ENCODE measurements around the gene DDB1.

GRCh38 chr11:61329871-61330270 lies 3.0 kb downstream of the DDB1 start:
- TF ChIP-seq EZH2 (IDR thresholded peaks at IDR 0.05) = no peak
- TF ChIP-seq POLR2AphosphoS5 (IDR thresholded peaks at IDR 0.05; ENCODE audit: borderline replicate concordance, low read depth, low read length) = no peak
- TF ChIP-seq FOXP2 (optimal IDR thresholded peaks at IDR 0.05; ENCODE audit: control extremely low read depth, extremely low read length, insufficient read depth) = no peak

All from SK-N-MC (cell line).